Transverse colon (tissue), 4 donors: ENCODE data around the gene JCAD. TPM values are rescaled to one million over a fixed set of nuclear protein-coding genes. Genes with fewer than 3 reads are reported as not detected.
A peak's percentile ranks its signal among the peaks of the same experiment; 100 is the strongest.

Experiments used
- DNase-seq: peaks from one replicate; pipeline ENCODE4 v3.0.0-alpha.2; 2019
- H3K27ac ChIP-seq, 4 donors: fragments of 200-600 bp; sonication (generic); 2 replicates each; pipeline ENCODE4 v1.5.1; 2016 to 2018; ENCODE audit warnings: inconsistent platforms in 4 of 4
- H3K27me3 ChIP-seq: fragments of 200-600 bp; sonication (generic); 2 replicates; pipeline ENCODE4 v1.5.1; 2017; ENCODE audit warnings: inconsistent platforms
- H3K36me3 ChIP-seq, 4 donors: fragments of 200-600 bp; sonication (generic); 2 replicates each; pipeline ENCODE4 v1.5.1; 2017 to 2019; ENCODE audit warnings: inconsistent platforms in 4 of 4
- H3K4me1 ChIP-seq, 4 donors: fragments of 200-600 bp; sonication (generic); 2 replicates each; pipeline ENCODE4 v1.5.1; 2017 to 2020; ENCODE audit warnings: inconsistent platforms in 4 of 4
- H3K4me3 ChIP-seq, 4 donors: fragments of 200-600 bp; sonication (generic); 1 replicate in 1 of 4; 2 replicates in 3 of 4; pipeline versions ENCODE4 v1.5.1 to v1.6.1; 2017 to 2019; ENCODE audit warnings: inconsistent platforms in 4 of 4
- H3K9me3 ChIP-seq, 2 donors: fragments of 200-600 bp; sonication (generic); 2 replicates each; pipeline ENCODE4 v1.5.1; 2017 to 2019; ENCODE audit warnings: inconsistent platforms in 2 of 2
- EP300 ChIP-seq: sonication (generic); formaldehyde crosslinking; IDR thresholded peaks from one replicate; pipeline ENCODE4 v1.6.1; 2017; ENCODE audit warnings: antibody characterized with exemption, low read depth
- POLR2A ChIP-seq: fragments of 450-650 bp; IDR thresholded peaks from one replicate; pipeline ENCODE4 v1.6.1; 2016; ENCODE audit warnings: antibody characterized with exemption, mild to moderate bottlenecking, moderate library complexity
- POLR2AphosphoS5 ChIP-seq, 3 donors: sonication (generic); formaldehyde crosslinking; IDR thresholded peaks; one replicate each; pipeline ENCODE4 v1.6.1; 2016; ENCODE audit warnings: antibody characterized with exemption in 3 of 3
- WGBS, 2 donors: methylation state at CpG; one replicate each; pipeline ENCODE4 v1.1.5; 2018; ENCODE audit warnings: low coverage in 1 of 2; 5-methylcytosine and 5-hydroxymethylcytosine counted together
- in situ Hi-C, 4 donors: fragments of 200-750 bp; cut with MboI; loops; one replicate each; pipeline versions ENCODE4 v1.15.0 to v1.15.1; 2017; ENCODE audit warnings: low sequenced_read_pairs in 3 of 4, low pct_ligation_motif_present in 1 of 4, low pct_unique_long_range_greater_than_20kb in 1 of 4
- intact Hi-C: fragments of 100-400 bp; cut with DNase I; formaldehyde crosslinking; loops from one replicate; pipeline ENCODE4 v1.15.1; 2023; ENCODE audit warnings: low total_unique reads
- total RNA-seq, 4 donors: library from RNA; depleted of rRNA; stranded (reverse); fragments of >200 nt; gene quantifications; one replicate each; pipeline ENCODE4 v1.1.0, GENCODE V29; 2016
- TF ChIP-seq, protein P1 (sequence below), 5 experiments: fragments of 200-600 bp in 3 of 5; fragments of 450-650 bp in 2 of 5; sonication (generic) in 3 of 5; IDR thresholded peaks; 1 replicate in 2 of 5; 2 replicates in 3 of 5; pipeline ENCODE4 v1.5.1; 2016 to 2017; ENCODE audit warnings: antibody characterized with exemption in 5 of 5, inconsistent platforms in 3 of 5, mild to moderate bottlenecking in 2 of 5, moderate library complexity in 1 of 5

JCAD gene
- total RNA-seq, 4 donors from 2014 or later = 13.0 to 40.8 (median 19.9) TPM

GRCh38 chr10:30057421-30057841 is 2.0 kb downstream of the JCAD start:
- DNase-seq = no peak
- Histone ChIP-seq H3K9me3 (no peaks in the 10 kb centered on the region), H3K36me3 (no peaks in the 10 kb centered on the region), H3K4me3 (peak overlapping the region in 2 of 4 donors; percentile 4 to 61), H3K27me3 (peaks cover 35% of the 10 kb centered on the region), H3K4me1 (peaks cover 2 to 16% (median 8%) of the 10 kb centered on the region in 4 donors), H3K27ac (peak overlapping the region; percentile 80 to 91 (median 85))
- 57 to 74% methylated on average over 3 to 5 of the region's 5 CpGs for WGBS, 2 donors
- intact Hi-C loops (loop anchor here (10.0 kb wide), 2 partner anchors 57 to 127 kb away; no protein-coding TSS in a partner anchor), in situ Hi-C loops (no loop called here)
- TF ChIP-seq POLR2A = no peak
- TF ChIP-seq POLR2AphosphoS5 (IDR thresholded peaks at IDR 0.05) = no peak
- TF ChIP-seq, protein P1, sequence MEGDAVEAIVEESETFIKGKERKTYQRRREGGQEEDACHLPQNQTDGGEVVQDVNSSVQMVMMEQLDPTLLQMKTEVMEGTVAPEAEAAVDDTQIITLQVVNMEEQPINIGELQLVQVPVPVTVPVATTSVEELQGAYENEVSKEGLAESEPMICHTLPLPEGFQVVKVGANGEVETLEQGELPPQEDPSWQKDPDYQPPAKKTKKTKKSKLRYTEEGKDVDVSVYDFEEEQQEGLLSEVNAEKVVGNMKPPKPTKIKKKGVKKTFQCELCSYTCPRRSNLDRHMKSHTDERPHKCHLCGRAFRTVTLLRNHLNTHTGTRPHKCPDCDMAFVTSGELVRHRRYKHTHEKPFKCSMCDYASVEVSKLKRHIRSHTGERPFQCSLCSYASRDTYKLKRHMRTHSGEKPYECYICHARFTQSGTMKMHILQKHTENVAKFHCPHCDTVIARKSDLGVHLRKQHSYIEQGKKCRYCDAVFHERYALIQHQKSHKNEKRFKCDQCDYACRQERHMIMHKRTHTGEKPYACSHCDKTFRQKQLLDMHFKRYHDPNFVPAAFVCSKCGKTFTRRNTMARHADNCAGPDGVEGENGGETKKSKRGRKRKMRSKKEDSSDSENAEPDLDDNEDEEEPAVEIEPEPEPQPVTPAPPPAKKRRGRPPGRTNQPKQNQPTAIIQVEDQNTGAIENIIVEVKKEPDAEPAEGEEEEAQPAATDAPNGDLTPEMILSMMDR (IDR thresholded peaks at IDR 0.05) = no peak
- no peak for TF ChIP-seq EP300

GRCh38 chr10:30056767-30057355 is 2.5 kb downstream of the JCAD start:
- TF ChIP-seq POLR2AphosphoS5 (IDR thresholded peaks at IDR 0.05) (no peak), POLR2A (no peak), EP300 (no peak)
- TF ChIP-seq, protein P1 (IDR thresholded peaks at IDR 0.05) = no peak
- no peak for DNase-seq
- Histone ChIP-seq H3K27ac (peak overlapping the region; percentile 80 to 91 (median 85)), H3K9me3 (no peaks in the 10 kb centered on the region), H3K36me3 (no peaks in the 10 kb centered on the region), H3K27me3 (peaks cover 34% of the 10 kb centered on the region), H3K4me1 (peaks cover 2 to 16% (median 8%) of the 10 kb centered on the region in 4 donors), H3K4me3 (peak overlapping the region in 2 of 4 donors; percentile 4 to 7)
- WGBS, 2 donors = 44 to 53% methylated on average over 4 of the region's 4 CpGs
- intact Hi-C loops (loop anchor here (10.0 kb wide), 2 partner anchors 58 to 128 kb away; no protein-coding TSS in a partner anchor), in situ Hi-C loops (no loop called here)

GRCh38 chr10:30056281-30056680 is 3.1 kb downstream of the JCAD start:
- Histone ChIP-seq H3K27ac (peak overlapping the region; percentile 80 to 91 (median 85)), H3K9me3 (no peaks in the 10 kb centered on the region), H3K27me3 (peaks cover 31% of the 10 kb centered on the region), H3K36me3 (no peaks in the 10 kb centered on the region), H3K4me1 (peaks cover 2 to 16% (median 8%) of the 10 kb centered on the region in 4 donors), H3K4me3 (peak overlapping the region in 1 of 4 donors; percentile 7)
- TF ChIP-seq, protein P1 (IDR thresholded peaks at IDR 0.05) = no peak
- no peak for TF ChIP-seq EP300
- no peak for TF ChIP-seq POLR2AphosphoS5 (IDR thresholded peaks at IDR 0.05)
- TF ChIP-seq POLR2A = no peak
- 72 to 77% methylated on average over 1 of the region's 1 CpG for WGBS, 2 donors
- in situ Hi-C loops (no loop called here), intact Hi-C loops (loop anchor here (10.0 kb wide), 2 partner anchors 59 to 129 kb away; no protein-coding TSS in a partner anchor)
- no peak for DNase-seq

DNA sequence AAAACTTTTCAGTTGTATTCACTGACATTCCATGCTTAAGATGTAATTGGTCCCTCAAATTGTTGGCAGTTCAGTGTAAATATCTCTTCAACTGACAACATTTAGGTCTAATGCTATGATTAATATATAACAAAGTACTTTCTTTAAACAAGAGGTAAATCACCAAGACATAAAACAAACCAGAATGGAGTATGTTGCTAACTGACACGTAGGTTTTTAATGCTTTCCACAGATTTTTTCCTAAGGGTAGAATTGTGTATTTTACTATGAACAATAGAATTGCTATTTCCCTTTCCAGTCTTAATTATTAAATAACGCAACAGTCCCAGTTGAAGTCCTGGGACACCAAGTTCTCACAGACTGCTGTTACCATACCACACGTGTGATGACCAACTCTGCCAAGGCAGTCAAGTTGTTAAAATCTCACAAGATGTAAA is 4.1 kb downstream of the JCAD start:
- Histone ChIP-seq H3K36me3 (no peaks in the 10 kb centered on the region), H3K4me1 (peaks cover 4 to 16% (median 9%) of the 10 kb centered on the region in 4 donors), H3K27ac (peak overlapping the region; percentile 80 to 91 (median 85)), H3K9me3 (no peaks in the 10 kb centered on the region), H3K4me3 (no peak overlapping the region), H3K27me3 (peaks cover 22% of the 10 kb centered on the region)
- WGBS, 2 donors = 45 to 58% methylated on average over 3 of the region's 3 CpGs
- TF ChIP-seq POLR2AphosphoS5 (IDR thresholded peaks at IDR 0.05) = peak; percentile 33 to 61 (median 56)
- TF ChIP-seq, protein P1 (IDR thresholded peaks at IDR 0.05) = no peak
- peak; percentile 78 for TF ChIP-seq EP300
- in situ Hi-C loops (no loop called here), intact Hi-C loops (loop anchor here (10.0 kb wide), 2 partner anchors 60 to 130 kb away; no protein-coding TSS in a partner anchor)
- no peak for DNase-seq
